ENCODE measurements around the gene OR8K1.

The OR8K1 gene

DNA sequence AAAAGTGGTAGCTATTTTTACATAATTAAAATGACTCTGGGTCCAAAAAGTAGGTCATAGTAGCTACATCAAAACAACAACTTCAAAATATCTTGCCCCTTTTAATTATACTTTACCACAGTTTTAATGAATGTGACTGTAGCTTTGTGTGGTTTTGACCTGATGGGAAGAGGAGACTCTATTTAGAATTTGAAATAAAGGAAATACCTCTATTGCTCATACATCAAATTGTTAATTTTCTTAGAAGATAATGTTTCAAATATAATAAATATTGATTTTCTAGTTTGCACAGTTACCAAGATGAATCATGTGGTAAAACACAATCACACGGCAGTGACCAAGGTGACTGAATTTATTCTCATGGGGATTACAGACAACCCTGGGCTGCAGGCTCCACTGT lies at the start of gene OR8K1:
Gene OR8K1 (plus strand): TSS at position 301 of the 400 bp plus-strand sequence. CDS start 0 bp downstream, at position 301.
- Histone ChIP-seq H3K4me3 (ENCODE audit: low read depth in 1 of 2, low read length in 1 of 2) (no peak within 1 kb of the TSS), H3K4me1 (ENCODE audit: control insufficient read depth in 1 of 2, insufficient read depth in 1 of 2, low read depth in 1 of 2, low read length in 1 of 2) (no peaks in the 10 kb centered on the region), H3K27ac (no peak within 1 kb of the TSS), H3K36me3 (no peaks in the 10 kb centered on the region), H3K27me3 (no peaks in the 10 kb centered on the region), H3K9me3 (no peaks in the 10 kb centered on the region)
- TF ChIP-seq, protein P1, sequence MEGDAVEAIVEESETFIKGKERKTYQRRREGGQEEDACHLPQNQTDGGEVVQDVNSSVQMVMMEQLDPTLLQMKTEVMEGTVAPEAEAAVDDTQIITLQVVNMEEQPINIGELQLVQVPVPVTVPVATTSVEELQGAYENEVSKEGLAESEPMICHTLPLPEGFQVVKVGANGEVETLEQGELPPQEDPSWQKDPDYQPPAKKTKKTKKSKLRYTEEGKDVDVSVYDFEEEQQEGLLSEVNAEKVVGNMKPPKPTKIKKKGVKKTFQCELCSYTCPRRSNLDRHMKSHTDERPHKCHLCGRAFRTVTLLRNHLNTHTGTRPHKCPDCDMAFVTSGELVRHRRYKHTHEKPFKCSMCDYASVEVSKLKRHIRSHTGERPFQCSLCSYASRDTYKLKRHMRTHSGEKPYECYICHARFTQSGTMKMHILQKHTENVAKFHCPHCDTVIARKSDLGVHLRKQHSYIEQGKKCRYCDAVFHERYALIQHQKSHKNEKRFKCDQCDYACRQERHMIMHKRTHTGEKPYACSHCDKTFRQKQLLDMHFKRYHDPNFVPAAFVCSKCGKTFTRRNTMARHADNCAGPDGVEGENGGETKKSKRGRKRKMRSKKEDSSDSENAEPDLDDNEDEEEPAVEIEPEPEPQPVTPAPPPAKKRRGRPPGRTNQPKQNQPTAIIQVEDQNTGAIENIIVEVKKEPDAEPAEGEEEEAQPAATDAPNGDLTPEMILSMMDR (IDR thresholded peaks at IDR 0.05), result no peak

DNA sequence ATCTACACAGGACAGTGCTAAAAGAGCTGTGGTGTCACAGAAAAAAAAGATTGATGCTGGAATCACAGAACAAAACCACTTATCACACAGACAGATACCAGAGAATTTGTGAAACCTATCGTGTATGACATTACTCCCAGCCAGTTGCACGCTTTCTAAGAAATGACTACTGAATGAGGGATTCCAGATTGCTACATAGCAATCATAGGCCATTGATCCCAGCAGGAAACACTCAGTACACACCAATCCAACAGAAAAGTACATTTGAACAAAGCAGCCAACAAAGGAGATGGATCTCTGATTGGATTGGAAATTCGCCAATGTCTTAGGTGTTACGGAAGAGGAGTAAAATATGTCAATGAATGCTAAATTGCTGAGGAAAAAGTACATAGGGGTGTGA lies 48.9 kb upstream of the OR8K1 start:
- Histone ChIP-seq H3K27ac (no peak overlapping the region), H3K4me1 (ENCODE audit: control insufficient read depth in 1 of 2, insufficient read depth in 1 of 2, low read depth in 1 of 2, low read length in 1 of 2) (no peaks in the 10 kb centered on the region), H3K4me3 (ENCODE audit: low read depth in 1 of 2, low read length in 1 of 2) (no peak overlapping the region), H3K9me3 (no peaks in the 10 kb centered on the region), H3K36me3 (no peaks in the 10 kb centered on the region), H3K27me3 (no peaks in the 10 kb centered on the region)
- TF ChIP-seq, protein P1 (IDR thresholded peaks at IDR 0.05), result no peak

DNA sequence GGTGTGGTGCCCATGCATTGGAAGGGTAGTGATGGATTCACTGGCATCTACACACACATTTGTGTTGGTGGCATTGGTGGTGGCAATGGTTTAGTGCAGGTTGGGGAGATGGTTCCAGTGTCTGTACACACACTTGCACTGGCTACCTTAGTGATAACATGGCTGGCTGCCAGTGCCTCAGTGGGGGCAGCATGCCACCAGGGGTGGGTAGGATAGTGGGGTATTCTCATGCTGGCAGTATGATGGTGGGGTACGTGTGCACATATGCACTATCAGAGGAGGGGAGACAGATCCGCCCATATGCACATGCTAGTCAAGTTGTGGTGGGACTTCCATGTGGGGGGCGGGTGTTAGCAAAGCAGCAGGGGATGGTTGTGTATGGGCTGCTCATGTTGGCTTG lies 38.0 kb upstream of the OR8K1 start:
- TF ChIP-seq, protein P1 (IDR thresholded peaks at IDR 0.05), result no peak
- Histone ChIP-seq H3K9me3 (no peaks in the 10 kb centered on the region), H3K27me3 (no peaks in the 10 kb centered on the region), H3K4me3 (ENCODE audit: low read depth in 1 of 2, low read length in 1 of 2) (no peak overlapping the region), H3K27ac (no peak overlapping the region), H3K4me1 (ENCODE audit: control insufficient read depth in 1 of 2, insufficient read depth in 1 of 2, low read depth in 1 of 2, low read length in 1 of 2) (no peaks in the 10 kb centered on the region), H3K36me3 (no peaks in the 10 kb centered on the region)

DNA sequence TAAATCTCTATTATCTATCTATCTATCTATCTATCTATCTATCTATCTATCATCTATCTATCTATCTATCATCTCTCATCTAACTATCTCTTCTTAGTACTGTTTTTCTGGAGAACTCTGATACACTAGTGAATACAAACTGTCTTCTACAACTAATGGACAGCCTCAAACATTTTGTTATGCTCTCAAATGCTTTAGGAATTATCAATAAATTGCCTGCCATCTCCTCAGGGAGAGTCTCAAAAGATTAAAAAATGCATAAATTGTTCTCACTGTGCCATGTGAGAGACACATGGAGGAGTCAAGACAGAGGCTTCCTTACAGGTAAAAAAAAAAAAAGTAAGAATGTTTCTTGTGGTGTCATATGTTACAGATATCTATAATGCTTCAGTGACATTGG lies 31.0 kb upstream of the OR8K1 start, which contains the start of gene OR8K3:
Gene OR8K3 (plus strand): TSS at position 301 of the 400 bp plus-strand sequence. CDS start 3,163 bp downstream, outside the sequence.
- Histone ChIP-seq H3K4me3 (ENCODE audit: low read depth in 1 of 2, low read length in 1 of 2) (no peak within 1 kb of the TSS), H3K27me3 (no peaks in the 10 kb centered on the region), H3K9me3 (no peaks in the 10 kb centered on the region), H3K27ac (no peak within 1 kb of the TSS), H3K4me1 (ENCODE audit: control insufficient read depth in 1 of 2, insufficient read depth in 1 of 2, low read depth in 1 of 2, low read length in 1 of 2) (no peaks in the 10 kb centered on the region), H3K36me3 (no peaks in the 10 kb centered on the region)
- TF ChIP-seq, protein P1 (IDR thresholded peaks at IDR 0.05), result no peak

DNA sequence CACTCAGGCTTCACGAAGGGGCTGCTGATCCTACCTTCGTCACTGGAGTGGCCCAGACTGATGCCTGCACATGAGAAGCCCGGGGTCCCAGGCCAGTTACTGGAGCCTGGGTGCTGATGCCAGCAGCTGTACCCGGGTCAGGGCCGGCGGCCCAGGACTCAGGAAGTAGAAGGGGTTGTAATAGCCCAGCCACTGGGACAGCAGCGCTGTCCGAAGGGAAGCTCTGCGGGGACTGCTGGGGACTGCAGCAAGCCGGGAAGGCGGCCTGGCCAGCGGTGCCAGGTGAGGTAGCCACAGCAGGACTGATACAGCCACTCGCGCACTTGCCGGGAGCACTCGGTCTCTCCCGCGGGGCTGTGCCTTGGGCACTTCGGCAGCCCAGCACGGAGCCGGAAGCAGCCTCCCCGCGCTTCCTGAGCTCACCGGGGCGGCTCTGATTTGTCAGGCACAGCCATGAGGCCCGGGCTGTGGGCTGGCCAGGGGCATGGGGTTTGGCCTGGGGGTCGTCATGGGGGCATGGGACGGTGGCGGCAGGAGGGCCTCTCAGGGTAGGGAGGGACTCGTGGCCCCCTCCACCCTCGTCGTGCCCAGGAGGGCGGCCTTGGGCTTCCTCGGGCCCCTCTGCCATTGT lies 13.9 kb upstream of the OR8K1 start:
- no peak overlapping the region for H3K27ac ChIP-seq
- no peaks in the 10 kb centered on the region for H3K4me1 ChIP-seq (ENCODE audit: control insufficient read depth in 1 of 2, insufficient read depth in 1 of 2, low read depth in 1 of 2, low read length in 1 of 2)
- H3K36me3 ChIP-seq, result no peaks in the 10 kb centered on the region
- H3K27me3 ChIP-seq, result no peaks in the 10 kb centered on the region
- TF ChIP-seq, protein P1 (IDR thresholded peaks at IDR 0.05), result no peak
- H3K9me3 ChIP-seq, result no peaks in the 10 kb centered on the region
- no peak overlapping the region for H3K4me3 ChIP-seq (ENCODE audit: low read depth in 1 of 2, low read length in 1 of 2)
